Tibial artery (tissue), 4 donors: ENCODE results near the gene RNASEL.

Source experiments
- DNase-seq, 2 donors: peaks; one replicate each; pipeline ENCODE4 v3.0.0-alpha.2; 2019
- H3K27ac ChIP-seq, 2 donors: fragments of 200-600 bp; sonication (generic) in 1 of 2; 1 replicate in 1 of 2; 2 replicates in 1 of 2; pipeline ENCODE4 v1.5.1; 2018 to 2019; ENCODE audit warnings: mild to moderate bottlenecking in 1 of 2
- H3K27me3 ChIP-seq, 2 donors: fragments of 200-600 bp; sonication (generic) in 1 of 2; one replicate each; pipeline versions ENCODE4 v1.5.1 to v1.6.0; 2016 to 2019
- H3K36me3 ChIP-seq, 3 donors: fragments of 200-600 bp; sonication (generic) in 2 of 3; one replicate each; pipeline ENCODE4 v1.5.1; 2016 to 2019; ENCODE audit warnings: mild to moderate bottlenecking in 2 of 3
- H3K4me1 ChIP-seq, 4 donors: fragments of 200-600 bp; sonication (generic) in 2 of 4; 1 replicate in 3 of 4; 2 replicates in 1 of 4; pipeline ENCODE4 v1.5.1; 2016 to 2019
- H3K4me3 ChIP-seq, 2 donors: fragments of 200-600 bp; sonication (generic) in 1 of 2; 1 replicate in 1 of 2; 2 replicates in 1 of 2; pipeline ENCODE4 v1.5.1; 2018 to 2019; ENCODE audit warnings: mild to moderate bottlenecking in 2 of 2
- H3K9me3 ChIP-seq, 3 donors: fragments of 200-600 bp; sonication (generic) in 1 of 3; one replicate each; pipeline ENCODE4 v1.5.1; 2016 to 2019
- CTCF ChIP-seq, 2 experiments: fragments of 200-600 bp in 1 of 2; fragments of 450-650 bp in 1 of 2; IDR thresholded peaks; one replicate each; pipeline ENCODE4 v1.5.1; 2017 to 2019; ENCODE audit warnings: antibody characterized with exemption in 2 of 2, mild to moderate bottlenecking in 1 of 2, moderate library complexity in 1 of 2
- intact Hi-C: fragments of 100-400 bp; cut with DNase I; formaldehyde crosslinking; loops from one replicate; pipeline ENCODE4 v1.15.0; 2023; ENCODE audit warnings: low total_unique reads

The RNASEL gene

GRCh38 chr1:182629499-182630096 is 40.5 kb upstream of the RNASEL start:
- Histone ChIP-seq H3K4me1 (peaks cover 0 to 6% (median 3%) of the 10 kb centered on the region in 4 donors), H3K4me3 (no peak overlapping the region), H3K27ac (no peak overlapping the region), H3K27me3 (no peaks in the 10 kb centered on the region), H3K9me3 (no peaks in the 10 kb centered on the region), H3K36me3 (no peaks in the 10 kb centered on the region)
- intact Hi-C loops, result no loop called here
- TF ChIP-seq CTCF (IDR thresholded peaks at IDR 0.05), result no peak
- no peak for DNase-seq

GRCh38 chr1:182629080-182629479 is 40.0 kb upstream of the RNASEL start:
- Histone ChIP-seq H3K4me1 (peaks cover 0 to 6% (median 3%) of the 10 kb centered on the region in 4 donors), H3K9me3 (no peaks in the 10 kb centered on the region), H3K36me3 (no peaks in the 10 kb centered on the region), H3K27me3 (no peaks in the 10 kb centered on the region), H3K27ac (no peak overlapping the region), H3K4me3 (no peak overlapping the region)
- intact Hi-C loops, result no loop called here
- no peak for DNase-seq
- no peak for TF ChIP-seq CTCF (IDR thresholded peaks at IDR 0.05)

GRCh38 chr1:182628657-182629056 is 39.6 kb upstream of the RNASEL start:
- no peak for TF ChIP-seq CTCF (IDR thresholded peaks at IDR 0.05)
- no peak for DNase-seq
- H3K36me3 ChIP-seq, result no peaks in the 10 kb centered on the region
- H3K4me1 ChIP-seq, result peaks cover 0 to 6% (median 3%) of the 10 kb centered on the region in 4 donors
- intact Hi-C loops, result no loop called here
- no peaks in the 10 kb centered on the region for H3K9me3 ChIP-seq
- H3K27me3 ChIP-seq, result no peaks in the 10 kb centered on the region
- H3K27ac ChIP-seq, result no peak overlapping the region
- H3K4me3 ChIP-seq, result no peak overlapping the region

GRCh38 chr1:182627622-182628021 is 38.6 kb upstream of the RNASEL start:
- Histone ChIP-seq H3K36me3 (no peaks in the 10 kb centered on the region), H3K27ac (no peak overlapping the region), H3K4me1 (peaks cover 0 to 14% (median 9%) of the 10 kb centered on the region in 4 donors), H3K4me3 (no peak overlapping the region), H3K27me3 (no peaks in the 10 kb centered on the region), H3K9me3 (no peaks in the 10 kb centered on the region)
- intact Hi-C loops, result no loop called here
- TF ChIP-seq CTCF (IDR thresholded peaks at IDR 0.05), result no peak
- no peak for DNase-seq

- Histone ChIP-seq H3K4me3 (no peak overlapping the region), H3K36me3 (no peaks in the 10 kb centered on the region), H3K4me1 (peaks cover 0 to 14% (median 9%) of the 10 kb centered on the region in 4 donors), H3K27me3 (no peaks in the 10 kb centered on the region), H3K9me3 (no peaks in the 10 kb centered on the region), H3K27ac (no peak overlapping the region)
- TF ChIP-seq CTCF (IDR thresholded peaks at IDR 0.05), result no peak
- no peak for DNase-seq
- intact Hi-C loops, result no loop called here
These were observed 37.5 kb upstream of the RNASEL start for GRCh38 chr1:182626527-182626926.
